HG03354 (cell line): ENCODE results near the gene USP17L13.
"Not testable (repeated sequence)": the region's sequence is repeated elsewhere in the genome, so short reads cannot be mapped to it uniquely, and the experiment has no call there.

Experiments used
- ATAC-seq: cut with Tn5 transposase; IDR thresholded peaks from one replicate; pipeline ENCODE4 v1.9.1; 2021; ENCODE audit warnings: mild to moderate bottlenecking; ENCODE audit not compliant: unreplicated experiment, poor library complexity, severe bottlenecking

USP17L13 gene

GRCh38 chr4:9224596-9224995, at the start of gene USP17L13:
Gene USP17L13, plus strand, starts transcription at chr4:9224896. Its CDS starts 0 bp downstream, at chr4:9224896.
- not testable (repeated sequence) for ATAC-seq

- not testable (repeated sequence) for ATAC-seq
These were observed 14.3 kb upstream of the USP17L13 start, which contains the start of gene USP17L10 for GRCh38 chr4:9210357-9210756. Gene USP17L10, plus strand, starts transcription at chr4:9210657. Its CDS starts 0 bp downstream, at chr4:9210657.

GRCh38 chr4:9214701-9215100, 10.0 kb upstream of the USP17L13 start:
- ATAC-seq, result not testable (repeated sequence)

DNA sequence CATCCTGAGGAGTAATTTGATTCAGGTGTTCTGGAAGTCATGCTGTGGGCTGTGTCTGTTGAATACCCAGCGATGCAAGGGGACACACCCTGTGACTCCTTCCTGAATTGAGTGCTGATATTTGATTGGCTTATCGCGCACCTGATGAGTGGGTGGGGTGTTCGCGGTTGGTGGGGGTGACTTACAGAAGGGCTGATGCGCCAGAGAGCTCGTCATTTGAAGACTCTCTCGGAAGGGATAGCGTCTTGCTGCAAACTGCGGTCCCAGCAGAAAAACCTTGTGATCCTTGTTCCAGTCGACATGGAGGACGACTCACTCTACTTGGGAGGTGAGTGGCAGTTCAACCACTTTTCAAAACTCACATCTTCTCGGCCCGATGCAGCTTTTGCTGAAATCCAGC, 9.6 kb upstream of the USP17L13 start, which contains the start of gene USP17L11:
Gene USP17L11, plus strand, starts transcription at position 301 of the 400 bp plus-strand sequence. Its CDS starts 0 bp downstream, at position 301.
- not testable (repeated sequence) for ATAC-seq

DNA sequence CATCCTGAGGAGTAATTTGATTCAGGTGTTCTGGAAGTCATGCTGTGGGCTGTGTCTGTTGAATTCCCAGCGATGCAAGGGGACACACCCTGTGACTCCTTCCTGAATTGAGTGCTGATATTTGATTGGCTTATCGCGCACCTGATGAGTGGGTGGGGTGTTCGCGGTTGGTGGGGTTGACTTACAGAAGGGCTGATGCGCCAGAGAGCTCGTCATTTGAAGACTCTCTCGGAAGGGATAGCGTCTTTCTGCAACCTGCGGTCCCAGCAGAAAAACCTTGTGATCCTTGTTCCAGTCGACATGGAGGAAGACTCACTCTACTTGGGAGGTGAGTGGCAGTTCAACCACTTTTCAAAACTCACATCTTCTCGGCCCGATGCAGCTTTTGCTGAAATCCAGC, 4.8 kb upstream of the USP17L13 start, which contains the start of gene USP17L12:
Gene USP17L12, plus strand, starts transcription at position 301 of the 400 bp plus-strand sequence. Its CDS starts 0 bp downstream, at position 301.
- ATAC-seq, result not testable (repeated sequence)

DNA sequence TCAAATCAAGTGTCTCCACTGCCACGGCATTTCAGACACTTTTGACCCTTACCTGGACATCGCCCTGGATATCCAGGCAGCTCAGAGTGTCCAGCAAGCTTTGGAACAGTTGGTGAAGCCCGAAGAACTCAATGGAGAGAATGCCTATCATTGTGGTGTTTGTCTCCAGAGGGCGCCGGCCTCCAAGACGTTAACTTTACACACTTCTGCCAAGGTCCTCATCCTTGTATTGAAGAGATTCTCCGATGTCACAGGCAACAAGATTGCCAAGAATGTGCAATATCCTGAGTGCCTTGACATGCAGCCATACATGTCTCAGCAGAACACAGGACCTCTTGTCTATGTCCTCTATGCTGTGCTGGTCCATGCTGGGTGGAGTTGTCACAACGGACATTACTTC, 5.6 kb downstream of the USP17L13 start:
- ATAC-seq, result not testable (repeated sequence)

- not testable (repeated sequence) for ATAC-seq
These were observed 9.4 kb downstream of the USP17L13 start, which contains the start of gene USP17L15 for GRCh38 chr4:9234085-9234484. Gene USP17L15, plus strand, starts transcription at chr4:9234385. Its CDS starts 0 bp downstream, at chr4:9234385.

DNA sequence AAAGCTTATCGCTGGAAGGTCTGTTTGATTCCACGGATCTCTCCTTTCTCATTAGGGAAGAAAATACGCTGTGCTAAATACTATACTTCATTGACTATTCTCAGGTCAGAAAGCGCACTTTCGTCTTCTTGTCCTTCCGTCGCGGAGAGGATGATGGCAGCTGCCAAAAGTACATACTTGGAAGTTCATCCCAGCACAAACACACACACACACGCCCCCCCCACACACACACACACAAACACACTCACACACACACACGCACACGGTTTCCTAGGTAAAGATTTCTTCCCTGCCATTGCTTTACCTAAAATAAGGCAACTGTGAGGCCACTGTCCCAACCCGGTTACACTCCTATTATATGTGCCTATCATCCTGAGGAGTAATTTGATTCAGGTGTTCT, 13.8 kb downstream of the USP17L13 start:
- ATAC-seq, result not testable (repeated sequence)

GRCh38 chr4:9243579-9243978, 18.9 kb downstream of the USP17L13 start, which contains the start of gene USP17L17:
Gene USP17L17, plus strand, starts transcription at chr4:9243879. Its CDS starts 0 bp downstream, at chr4:9243879.
- not testable (repeated sequence) for ATAC-seq

DNA sequence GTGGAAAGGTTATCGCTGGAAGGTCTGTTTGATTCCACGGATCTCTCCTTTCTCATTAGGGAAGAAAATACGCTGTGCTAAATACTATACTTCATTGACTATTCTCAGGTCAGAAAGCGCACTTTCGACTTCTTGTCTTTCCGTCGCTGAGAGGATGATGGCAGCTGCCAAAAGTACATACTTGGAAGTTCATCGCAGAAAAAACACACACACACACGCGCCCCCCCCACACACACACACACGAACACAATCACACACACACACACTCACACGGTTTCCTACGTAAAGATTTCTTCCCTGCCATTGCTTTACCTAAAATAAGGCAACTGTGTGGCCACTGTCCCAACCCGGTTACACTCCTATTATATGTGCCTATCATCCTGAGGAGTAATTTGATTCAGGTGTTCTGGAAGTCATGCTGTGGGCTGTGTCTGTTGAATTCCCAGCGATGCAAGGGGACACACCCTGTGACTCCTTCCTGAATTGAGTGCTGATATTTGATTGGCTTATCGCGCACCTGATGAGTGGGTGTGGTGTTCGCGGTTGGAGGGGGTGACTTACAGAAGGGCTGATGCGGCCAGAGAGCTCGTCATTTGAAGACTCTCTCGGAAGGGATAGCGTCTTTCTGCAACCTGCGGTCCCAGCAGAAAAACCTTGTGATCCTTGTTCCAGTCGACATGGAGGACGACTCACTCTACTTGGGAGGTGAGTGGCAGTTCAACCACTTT, 23.4 kb downstream of the USP17L13 start, which contains the start of gene USP17L18:
Gene USP17L18, plus strand, starts transcription at position 678 of the 728 bp plus-strand sequence. Its CDS starts 0 bp downstream, at position 678.
- ATAC-seq, result not testable (repeated sequence)

DNA sequence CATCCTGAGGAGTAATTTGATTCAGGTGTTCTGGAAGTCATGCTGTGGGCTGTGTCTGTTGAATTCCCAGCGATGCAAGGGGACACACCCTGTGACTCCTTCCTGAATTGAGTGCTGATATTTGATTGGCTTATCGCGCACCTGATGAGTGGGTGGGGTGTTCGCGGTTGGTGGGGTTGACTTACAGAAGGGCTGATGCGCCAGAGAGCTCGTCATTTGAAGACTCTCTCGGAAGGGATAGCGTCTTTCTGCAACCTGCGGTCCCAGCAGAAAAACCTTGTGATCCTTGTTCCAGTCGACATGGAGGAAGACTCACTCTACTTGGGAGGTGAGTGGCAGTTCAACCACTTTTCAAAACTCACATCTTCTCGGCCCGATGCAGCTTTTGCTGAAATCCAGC, 28.4 kb downstream of the USP17L13 start, which contains the start of gene USP17L19:
Gene USP17L19, plus strand, starts transcription at position 301 of the 400 bp plus-strand sequence. Its CDS starts 0 bp downstream, at position 301.
- not testable (repeated sequence) for ATAC-seq

GRCh38 chr4:9257824-9258223, 33.1 kb downstream of the USP17L13 start, which contains the start of gene USP17L20:
Gene USP17L20, plus strand, starts transcription at chr4:9258124. Its CDS starts 0 bp downstream, at chr4:9258124.
- not testable (repeated sequence) for ATAC-seq

DNA sequence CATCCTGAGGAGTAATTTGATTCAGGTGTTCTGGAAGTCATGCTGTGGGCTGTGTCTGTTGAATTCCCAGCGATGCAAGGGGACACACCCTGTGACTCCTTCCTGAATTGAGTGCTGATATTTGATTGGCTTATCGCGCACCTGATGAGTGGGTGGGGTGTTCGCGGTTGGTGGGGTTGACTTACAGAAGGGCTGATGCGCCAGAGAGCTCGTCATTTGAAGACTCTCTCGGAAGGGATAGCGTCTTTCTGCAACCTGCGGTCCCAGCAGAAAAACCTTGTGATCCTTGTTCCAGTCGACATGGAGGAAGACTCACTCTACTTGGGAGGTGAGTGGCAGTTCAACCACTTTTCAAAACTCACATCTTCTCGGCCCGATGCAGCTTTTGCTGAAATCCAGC, 37.9 kb downstream of the USP17L13 start, which contains the start of gene USP17L21:
Gene USP17L21, plus strand, starts transcription at position 301 of the 400 bp plus-strand sequence. Its CDS starts 0 bp downstream, at position 301.
- not testable (repeated sequence) for ATAC-seq

GRCh38 chr4:9267319-9267718, 42.6 kb downstream of the USP17L13 start, which contains the start of gene USP17L22:
Gene USP17L22, plus strand, starts transcription at chr4:9267619. Its CDS starts 0 bp downstream, at chr4:9267619.
- not testable (repeated sequence) for ATAC-seq

DNA sequence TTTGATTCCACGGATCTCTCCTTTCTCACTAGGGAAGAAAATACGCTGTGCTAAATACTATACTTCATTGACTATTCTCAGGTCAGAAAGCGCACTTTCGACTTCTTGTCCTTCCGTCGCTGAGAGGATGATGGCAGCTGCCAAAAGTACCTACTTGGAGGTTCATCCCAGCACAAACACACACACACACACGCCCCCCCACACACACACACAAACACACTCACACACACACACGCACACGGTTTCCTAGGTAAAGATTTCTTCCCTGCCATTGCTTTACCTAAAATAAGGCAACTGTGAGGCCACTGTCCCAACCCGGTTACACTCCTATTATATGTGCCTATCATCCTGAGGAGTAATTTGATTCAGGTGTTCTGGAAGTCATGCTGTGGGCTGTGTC, 47.0 kb downstream of the USP17L13 start:
- ATAC-seq, result not testable (repeated sequence)
